Stomach (tissue), 4 donors: ENCODE measurements around the gene TBATA.

Source experiments
- CTCF ChIP-seq, 7 experiments: fragments of 450-650 bp in 4 of 7; fragments of 200-600 bp in 3 of 7; sonication (generic) in 3 of 7; IDR thresholded peaks; one replicate each; pipeline ENCODE4 v1.5.1; 2016 to 2019; ENCODE audit warnings: antibody characterized with exemption in 7 of 7, control low read depth in 2 of 7, mild to moderate bottlenecking in 1 of 7
- EP300 ChIP-seq: sonication (generic); formaldehyde crosslinking; IDR thresholded peaks from one replicate; pipeline ENCODE4 v1.6.1; 2017; ENCODE audit warnings: antibody characterized with exemption
- POLR2A ChIP-seq, 4 donors: fragments of 450-650 bp; IDR thresholded peaks; one replicate each; pipeline ENCODE4 v1.6.1; 2016; ENCODE audit warnings: antibody characterized with exemption in 4 of 4, control low read depth in 2 of 4, mild to moderate bottlenecking in 1 of 4, moderate library complexity in 1 of 4
- POLR2AphosphoS5 ChIP-seq, 3 donors: sonication (generic); formaldehyde crosslinking; IDR thresholded peaks; one replicate each; pipeline ENCODE4 v1.6.1; 2016; ENCODE audit warnings: antibody characterized with exemption in 3 of 3

- TF ChIP-seq POLR2AphosphoS5 (IDR thresholded peaks at IDR 0.05) (no peak), CTCF (IDR thresholded peaks at IDR 0.05) (no peak), EP300 (no peak), POLR2A (IDR thresholded peaks at IDR 0.05) (no peak)
These were observed 32.0 kb downstream of the TBATA start for GRCh38 chr10:70753026-70753663.
